ENCODE data around the gene MMADHC.

GRCh38 chr2:149528983-149529382 lies 58.6 kb downstream of the MMADHC start:
- TF ChIP-seq EZH2 (IDR thresholded peaks at IDR 0.05; ENCODE audit: borderline replicate concordance) (no peak), CTCF (IDR thresholded peaks at IDR 0.05; ENCODE audit: poor library complexity) (no peak)

Measured in hepatocyte (in vitro differentiated cells).